Measurements from ENCODE around the gene ENTPD3. TPM values are rescaled to one million over a fixed set of nuclear protein-coding genes. Genes with fewer than 3 reads are reported as not detected.

Gene ENTPD3, protein sequence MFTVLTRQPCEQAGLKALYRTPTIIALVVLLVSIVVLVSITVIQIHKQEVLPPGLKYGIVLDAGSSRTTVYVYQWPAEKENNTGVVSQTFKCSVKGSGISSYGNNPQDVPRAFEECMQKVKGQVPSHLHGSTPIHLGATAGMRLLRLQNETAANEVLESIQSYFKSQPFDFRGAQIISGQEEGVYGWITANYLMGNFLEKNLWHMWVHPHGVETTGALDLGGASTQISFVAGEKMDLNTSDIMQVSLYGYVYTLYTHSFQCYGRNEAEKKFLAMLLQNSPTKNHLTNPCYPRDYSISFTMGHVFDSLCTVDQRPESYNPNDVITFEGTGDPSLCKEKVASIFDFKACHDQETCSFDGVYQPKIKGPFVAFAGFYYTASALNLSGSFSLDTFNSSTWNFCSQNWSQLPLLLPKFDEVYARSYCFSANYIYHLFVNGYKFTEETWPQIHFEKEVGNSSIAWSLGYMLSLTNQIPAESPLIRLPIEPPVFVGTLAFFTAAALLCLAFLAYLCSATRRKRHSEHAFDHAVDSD
- 11.5 to 20.5 TPM (median 12.9 TPM) in 3 replicates for polyA plus RNA-seq
- polyA plus RNA-seq (2011; ENCODE audit: low read depth): 1.4 TPM
- 10.6 and 16.3 TPM in 2 replicates for polyA plus RNA-seq (2011; cell fraction: cytosol; rRNA removed)
- polyA plus RNA-seq (2011; cell fraction: nucleus; rRNA removed): 17.2 and 21.0 TPM in 2 replicates
- 2.1 and 5.7 TPM in 2 replicates for polyA plus RNA-seq (2012; ENCODE audit: low replicate concordance)
- polyA minus RNA-seq: 5.1 to 16.3 TPM (median 10.5 TPM) in 3 replicates
- 10.6 TPM for polyA minus RNA-seq (2011; cell fraction: cytosol; rRNA and poly(A)+ RNA removed)
- polyA minus RNA-seq (2011; cell fraction: nucleus; rRNA and poly(A)+ RNA removed): 7.1 and 10.6 TPM in 2 replicates

DNA sequence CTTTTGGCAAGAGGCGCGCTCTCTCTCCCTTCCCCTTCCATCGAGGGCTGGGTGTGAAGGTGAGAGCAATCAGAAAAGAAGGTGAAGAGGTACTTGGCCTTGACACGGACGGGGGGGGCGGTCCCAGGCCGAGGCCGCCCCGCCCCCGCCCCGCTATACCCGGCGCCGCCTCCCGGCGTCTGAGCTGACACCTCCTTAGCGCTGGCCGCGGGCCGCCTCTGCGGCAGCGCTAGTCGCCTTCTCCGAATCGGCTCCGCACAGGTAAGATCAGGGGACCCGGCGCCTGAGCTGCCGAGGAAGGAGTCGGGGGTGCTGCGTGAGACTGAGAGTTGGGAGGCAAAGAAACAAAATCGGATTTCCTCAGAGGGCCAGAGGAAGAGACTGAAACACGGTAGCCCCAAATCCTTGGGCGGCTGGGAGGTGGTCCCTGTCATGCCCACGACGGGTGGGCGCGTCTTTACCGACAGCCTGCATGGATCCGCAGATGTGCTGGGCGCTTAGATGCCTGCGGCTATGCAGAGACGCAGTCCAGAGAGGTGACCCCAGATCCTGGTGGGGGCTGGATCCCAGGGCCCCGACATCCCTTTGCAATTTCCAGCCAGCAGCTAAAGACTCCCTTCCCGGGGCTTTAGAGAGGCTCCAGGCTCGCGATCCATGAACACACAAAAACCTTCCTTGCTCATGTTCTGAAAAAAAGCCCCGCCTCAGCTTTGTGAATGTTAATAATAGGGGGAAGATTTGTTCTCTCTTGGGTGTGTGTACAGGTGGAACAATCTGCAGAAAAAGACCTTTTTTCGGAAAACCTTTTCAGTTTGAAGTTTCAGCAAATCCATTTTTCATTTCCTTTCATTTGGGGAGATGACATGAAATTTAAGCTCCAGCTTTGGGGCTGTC, at the start of gene ENTPD3:
Gene ENTPD3, plus strand, starts transcription at position 184 of the 894 bp plus-strand sequence. CDS start 874 bp downstream, outside the sequence.
- Histone ChIP-seq H3K4me2 (ENCODE audit: control insufficient read depth, extremely low read depth, insufficient read depth, low read depth, low read length) (peak within 1 kb of the TSS; percentile 94), H3K27me3 (ENCODE audit: control insufficient read depth, extremely low read depth, insufficient read depth, low read length) (no peaks in the 10 kb centered on the region), H3K27ac (ENCODE audit: control insufficient read depth, insufficient read depth, low read length) (peak within 1 kb of the TSS; percentile 50), H3K4me3 (ENCODE audit: control insufficient read depth in 2 of 3, extremely low read depth in 1 of 3, insufficient read depth in 2 of 3, low read depth in 1 of 3, low read length in 3 of 3) (peak within 1 kb of the TSS; percentile 47 to 72 (median 66)), H4K20me1 (ENCODE audit: control insufficient read depth, extremely low read depth, insufficient read depth, low read length) (no peaks in the 10 kb centered on the region), H2AFZ (ENCODE audit: control insufficient read depth, low read length) (peak within 1 kb of the TSS; percentile 88), H3K36me3 (ENCODE audit: control insufficient read depth in 2 of 2, extremely low read depth in 1 of 2, insufficient read depth in 2 of 2, low read length in 2 of 2) (no peaks in the 10 kb centered on the region), H3K79me2 (ENCODE audit: control insufficient read depth, insufficient read depth, low read length) (no peaks in the 10 kb centered on the region), H3K9ac (ENCODE audit: control insufficient read depth, extremely low read depth, insufficient read depth, low read length) (peak within 1 kb of the TSS; percentile 73), H3K9me3 (ENCODE audit: control insufficient read depth, low read depth, low read length) (no peaks in the 10 kb centered on the region), H3K4me1 (ENCODE audit: control insufficient read depth, extremely low read depth, insufficient read depth, low read length) (peaks cover 20% of the 10 kb centered on the region), H3K9me1 (ENCODE audit: control insufficient read depth, extremely low read depth, insufficient read depth, low read length) (no peaks in the 10 kb centered on the region)
- dilution Hi-C loops (cut with MboI; ENCODE audit: extremely low pct_ligation_motif_present, low sequenced_read_pairs): no loop called here
- FAIRE-seq (no peak), DNase-seq (ENCODE audit: low read depth, low spot score) (no peak)
- TF ChIP-seq EZH2 (IDR thresholded peaks at IDR 0.05; ENCODE audit: low read length): no peak
- TF ChIP-seq, protein P1, sequence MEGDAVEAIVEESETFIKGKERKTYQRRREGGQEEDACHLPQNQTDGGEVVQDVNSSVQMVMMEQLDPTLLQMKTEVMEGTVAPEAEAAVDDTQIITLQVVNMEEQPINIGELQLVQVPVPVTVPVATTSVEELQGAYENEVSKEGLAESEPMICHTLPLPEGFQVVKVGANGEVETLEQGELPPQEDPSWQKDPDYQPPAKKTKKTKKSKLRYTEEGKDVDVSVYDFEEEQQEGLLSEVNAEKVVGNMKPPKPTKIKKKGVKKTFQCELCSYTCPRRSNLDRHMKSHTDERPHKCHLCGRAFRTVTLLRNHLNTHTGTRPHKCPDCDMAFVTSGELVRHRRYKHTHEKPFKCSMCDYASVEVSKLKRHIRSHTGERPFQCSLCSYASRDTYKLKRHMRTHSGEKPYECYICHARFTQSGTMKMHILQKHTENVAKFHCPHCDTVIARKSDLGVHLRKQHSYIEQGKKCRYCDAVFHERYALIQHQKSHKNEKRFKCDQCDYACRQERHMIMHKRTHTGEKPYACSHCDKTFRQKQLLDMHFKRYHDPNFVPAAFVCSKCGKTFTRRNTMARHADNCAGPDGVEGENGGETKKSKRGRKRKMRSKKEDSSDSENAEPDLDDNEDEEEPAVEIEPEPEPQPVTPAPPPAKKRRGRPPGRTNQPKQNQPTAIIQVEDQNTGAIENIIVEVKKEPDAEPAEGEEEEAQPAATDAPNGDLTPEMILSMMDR (optimal IDR thresholded peaks at IDR 0.05 in 1 of 3, IDR thresholded peaks at IDR 0.05 in 1 of 3, conservative IDR thresholded peaks at IDR 0.05 in 1 of 3; ENCODE audit: extremely low read depth in 1 of 3, insufficient read depth in 2 of 3, low read length in 3 of 3): no peak

DNA sequence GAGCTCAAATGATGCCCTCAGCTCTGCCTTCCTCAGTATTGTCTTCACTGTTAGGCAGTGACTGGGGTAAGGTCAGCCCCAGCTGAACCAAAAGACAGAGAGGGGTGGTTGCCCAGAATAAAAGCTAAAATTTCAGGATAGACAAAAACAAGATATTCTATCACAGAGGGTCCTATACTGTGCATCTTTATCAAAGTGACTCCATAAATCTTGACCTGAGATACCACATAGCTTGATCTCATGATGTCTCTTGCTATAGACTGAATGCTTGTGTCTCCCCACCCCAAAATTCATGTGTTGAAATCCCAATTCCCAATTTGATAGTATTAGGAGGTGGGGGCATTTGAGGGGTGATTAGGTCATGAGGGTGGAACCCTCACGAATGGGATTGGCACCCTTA, 47.1 kb upstream of the ENTPD3 start:
- Histone ChIP-seq H3K27me3 (ENCODE audit: control insufficient read depth, extremely low read depth, insufficient read depth, low read length) (no peaks in the 10 kb centered on the region), H4K20me1 (ENCODE audit: control insufficient read depth, extremely low read depth, insufficient read depth, low read length) (no peaks in the 10 kb centered on the region), H3K4me3 (ENCODE audit: control insufficient read depth in 2 of 3, extremely low read depth in 1 of 3, insufficient read depth in 2 of 3, low read depth in 1 of 3, low read length in 3 of 3) (no peak overlapping the region), H3K4me2 (ENCODE audit: control insufficient read depth, extremely low read depth, insufficient read depth, low read depth, low read length) (no peak overlapping the region), H3K4me1 (ENCODE audit: control insufficient read depth, extremely low read depth, insufficient read depth, low read length) (peaks cover 13% of the 10 kb centered on the region), H3K79me2 (ENCODE audit: control insufficient read depth, insufficient read depth, low read length) (no peaks in the 10 kb centered on the region), H3K9me3 (ENCODE audit: control insufficient read depth, low read depth, low read length) (no peaks in the 10 kb centered on the region), H3K27ac (ENCODE audit: control insufficient read depth, insufficient read depth, low read length) (no peak overlapping the region), H3K9me1 (ENCODE audit: control insufficient read depth, extremely low read depth, insufficient read depth, low read length) (no peaks in the 10 kb centered on the region), H3K9ac (ENCODE audit: control insufficient read depth, extremely low read depth, insufficient read depth, low read length) (no peak overlapping the region), H2AFZ (ENCODE audit: control insufficient read depth, low read length) (no peak overlapping the region), H3K36me3 (ENCODE audit: control insufficient read depth in 2 of 2, extremely low read depth in 1 of 2, insufficient read depth in 2 of 2, low read length in 2 of 2) (no peaks in the 10 kb centered on the region)
- DNase-seq (ENCODE audit: low read depth, low spot score) (no peak), FAIRE-seq (no peak)
- no peak for TF ChIP-seq EZH2 (IDR thresholded peaks at IDR 0.05; ENCODE audit: low read length)
- TF ChIP-seq, protein P1 (optimal IDR thresholded peaks at IDR 0.05 in 1 of 3, IDR thresholded peaks at IDR 0.05 in 1 of 3, conservative IDR thresholded peaks at IDR 0.05 in 1 of 3; ENCODE audit: extremely low read depth in 1 of 3, insufficient read depth in 2 of 3, low read length in 3 of 3): no peak
- dilution Hi-C loops (cut with MboI; ENCODE audit: extremely low pct_ligation_motif_present, low sequenced_read_pairs): no loop called here

Data from keratinocyte (primary cell).